Measurements from ENCODE around the gene KRTAP5-11.
"Not testable (repeated sequence)": the region's sequence is repeated elsewhere in the genome, so short reads cannot be mapped to it uniquely, and the experiment has no call there.

Gene KRTAP5-11

GRCh38 chr11:71539017-71539416, 43.7 kb downstream of the KRTAP5-11 start:
- no peak overlapping the region for H3K4me3 ChIP-seq (ENCODE audit: low read depth, low read length)
- TF ChIP-seq MAX (IDR thresholded peaks at IDR 0.05; ENCODE audit: low read depth, low read length): no peak
- TF ChIP-seq MYC (IDR thresholded peaks at IDR 0.05; ENCODE audit: low read depth, low read length): no peak
- no peak for TF ChIP-seq CTCF (IDR thresholded peaks at IDR 0.05; ENCODE audit: low read depth, low read length)
- no peak for TF ChIP-seq POLR2A (IDR thresholded peaks at IDR 0.05; ENCODE audit: extremely low read depth, insufficient read length)
- DNase-seq (ENCODE audit: low read depth): no peak

- H3K4me3 ChIP-seq (ENCODE audit: low read depth, low read length): no peak overlapping the region
- no peak for TF ChIP-seq CTCF (IDR thresholded peaks at IDR 0.05; ENCODE audit: low read depth, low read length)
- TF ChIP-seq POLR2A (IDR thresholded peaks at IDR 0.05; ENCODE audit: extremely low read depth, insufficient read length): no peak
- TF ChIP-seq MAX (IDR thresholded peaks at IDR 0.05; ENCODE audit: low read depth, low read length): no peak
- TF ChIP-seq MYC (IDR thresholded peaks at IDR 0.05; ENCODE audit: low read depth, low read length): no peak
- DNase-seq (ENCODE audit: low read depth): no peak
These were observed 44.0 kb downstream of the KRTAP5-11 start for GRCh38 chr11:71538666-71538990.

- peak; percentile 32 for DNase-seq (ENCODE audit: low read depth)
These were observed 44.6 kb downstream of the KRTAP5-11 start, which contains the start of gene KRTAP5-8 for GRCh38 chr11:71537977-71538665. Gene KRTAP5-8, plus strand, starts transcription at chr11:71538025. Its CDS starts 31 bp downstream, at chr11:71538056.

GRCh38 chr11:71537537-71537936, 45.1 kb downstream of the KRTAP5-11 start:
- TF ChIP-seq MAX (IDR thresholded peaks at IDR 0.05; ENCODE audit: low read depth, low read length): no peak
- no peak for TF ChIP-seq POLR2A (IDR thresholded peaks at IDR 0.05; ENCODE audit: extremely low read depth, insufficient read length)
- TF ChIP-seq MYC (IDR thresholded peaks at IDR 0.05; ENCODE audit: low read depth, low read length): no peak
- no peak for TF ChIP-seq CTCF (IDR thresholded peaks at IDR 0.05; ENCODE audit: low read depth, low read length)
- no peak for DNase-seq (ENCODE audit: low read depth)
- no peak overlapping the region for H3K4me3 ChIP-seq (ENCODE audit: low read depth, low read length)

More at GRCh38 chr11:71537977-71538665, 44.6 kb downstream of the KRTAP5-11 start, which contains the start of gene KRTAP5-8:
- not testable (repeated sequence) for H3K4me3 ChIP-seq (ENCODE audit: low read depth, low read length)

- TF ChIP-seq MYC (IDR thresholded peaks at IDR 0.05; ENCODE audit: low read depth, low read length) (no peak), CTCF (IDR thresholded peaks at IDR 0.05; ENCODE audit: low read depth, low read length) (no peak), MAX (IDR thresholded peaks at IDR 0.05; ENCODE audit: low read depth, low read length) (no peak), POLR2A (IDR thresholded peaks at IDR 0.05; ENCODE audit: extremely low read depth, insufficient read length) (no peak)
- H3K4me3 ChIP-seq (ENCODE audit: low read depth, low read length): no peak overlapping the region
- no peak for DNase-seq (ENCODE audit: low read depth)
These were observed 46.9 kb downstream of the KRTAP5-11 start for GRCh38 chr11:71535825-71536224.

- DNase-seq (ENCODE audit: low read depth); H3K4me3 ChIP-seq (ENCODE audit: low read depth, low read length): not testable (repeated sequence)
These were observed 47.7 kb downstream of the KRTAP5-11 start for GRCh38 chr11:71534711-71535608.
